SK-N-SH treated with all-trans-retinoic acid at 6 μM for 48 hours (cell line): ENCODE data around the gene AIRE.

Experiments
- ATAC-seq: fragments of 200-7000 bp; cut with Tn5 transposase; 3 replicates; pipeline ENCODE4 v1.9.1; 2020; ENCODE audit warnings: mild to moderate bottlenecking, moderate library complexity
- ARNTL ChIP-seq: fragments of 450-650 bp; formaldehyde crosslinking; IDR thresholded peaks from 2 replicates; pipeline ENCODE4 v1.5.0; 2020; ENCODE audit warnings: low read depth, mild to moderate bottlenecking, moderate library complexity, borderline replicate concordance
- BACH2 ChIP-seq: fragments of 250-450 bp; sonication (Bioruptor Pico); IDR thresholded peaks from 2 replicates; pipeline ENCODE4 v1.9.0; 2021; ENCODE audit warnings: mild to moderate bottlenecking, borderline replicate concordance
- CSDC2 ChIP-seq: fragments of 250-450 bp; sonication (Bioruptor Pico); IDR thresholded peaks from 2 replicates; pipeline ENCODE4 v1.5.0; 2020; ENCODE audit warnings: mild to moderate bottlenecking, moderate library complexity
- CSRNP3 ChIP-seq: fragments of 250-450 bp; sonication (Bioruptor Pico); IDR thresholded peaks from 2 replicates; pipeline ENCODE4 v1.5.1; 2021; ENCODE audit warnings: mild to moderate bottlenecking, moderate library complexity
- ESRRG ChIP-seq: fragments of 250-450 bp; sonication (Bioruptor Pico); IDR thresholded peaks from 2 replicates; pipeline ENCODE4 v1.6.1; 2021; ENCODE audit warnings: mild to moderate bottlenecking
- GLIS3 ChIP-seq: fragments of 250-450 bp; sonication (Bioruptor Pico); IDR thresholded peaks from 2 replicates; pipeline ENCODE4 v1.5.0; 2020; ENCODE audit warnings: mild to moderate bottlenecking, moderate library complexity
- ISL1 ChIP-seq: fragments of 250-450 bp; sonication (Bioruptor Pico); IDR thresholded peaks from 2 replicates; pipeline ENCODE4 v2.1.2; 2022; ENCODE audit warnings: mild to moderate bottlenecking, moderate library complexity
- PATZ1 ChIP-seq: fragments of 250-450 bp; sonication (Bioruptor Pico); IDR thresholded peaks from 2 replicates; pipeline ENCODE4 v1.8.0; 2020; ENCODE audit warnings: mild to moderate bottlenecking, moderate library complexity, borderline replicate concordance
- POU6F1 ChIP-seq: fragments of 250-450 bp; sonication (Bioruptor Pico); IDR thresholded peaks from 2 replicates; pipeline ENCODE4 v1.8.0; 2021; ENCODE audit warnings: low read depth, mild to moderate bottlenecking, moderate library complexity, borderline replicate concordance
- PPARA ChIP-seq: fragments of 250-450 bp; sonication (Bioruptor Pico); IDR thresholded peaks from 2 replicates; pipeline ENCODE4 v1.5.0; 2020; ENCODE audit warnings: mild to moderate bottlenecking, borderline replicate concordance
- RARB ChIP-seq: fragments of 250-450 bp; sonication (Bioruptor Pico); IDR thresholded peaks from 2 replicates; pipeline ENCODE4 v1.8.0; 2021; ENCODE audit warnings: mild to moderate bottlenecking, moderate library complexity
- SNAI2 ChIP-seq: fragments of 250-450 bp; sonication (Bioruptor Pico); IDR thresholded peaks from 2 replicates; pipeline ENCODE4 v1.5.0; 2020; ENCODE audit warnings: mild to moderate bottlenecking, moderate library complexity
- TCF4 ChIP-seq: fragments of 250-450 bp; sonication (Bioruptor Pico); IDR thresholded peaks from 2 replicates; pipeline ENCODE4 v1.8.0; 2021; ENCODE audit warnings: mild to moderate bottlenecking, moderate library complexity, borderline replicate concordance
- TOX ChIP-seq: fragments of 250-450 bp; sonication (Bioruptor Pico); IDR thresholded peaks from 2 replicates; pipeline ENCODE4 v1.8.0; 2021; ENCODE audit warnings: mild to moderate bottlenecking, moderate library complexity, borderline replicate concordance
- TSHZ2 ChIP-seq: fragments of 250-450 bp; sonication (Bioruptor Pico); IDR thresholded peaks from 2 replicates; pipeline ENCODE4 v1.5.0; 2020; ENCODE audit warnings: mild to moderate bottlenecking, moderate library complexity
- ZC3H10 ChIP-seq: fragments of 250-450 bp; sonication (Bioruptor Pico); IDR thresholded peaks from 2 replicates; pipeline ENCODE4 v1.5.1; 2021; ENCODE audit warnings: mild to moderate bottlenecking, moderate library complexity
- ZFP3 ChIP-seq: fragments of 250-450 bp; sonication (Bioruptor Pico); IDR thresholded peaks from 2 replicates; pipeline ENCODE4 v1.5.0; 2020; ENCODE audit warnings: mild to moderate bottlenecking, moderate library complexity
- ZFP30 ChIP-seq: fragments of 450-650 bp; formaldehyde crosslinking; IDR thresholded peaks from 2 replicates; pipeline ENCODE4 v1.5.0; 2022; ENCODE audit warnings: mild to moderate bottlenecking, moderate library complexity
- ZNF565 ChIP-seq: fragments of 450-650 bp; formaldehyde crosslinking; conservative IDR thresholded peaks from 2 replicates; pipeline ENCODE4 v1.5.0; 2020; ENCODE audit warnings: low read depth, mild to moderate bottlenecking, moderate library complexity
- ZNF70 ChIP-seq: fragments of 450-650 bp; formaldehyde crosslinking; IDR thresholded peaks from 2 replicates; pipeline ENCODE4 v1.5.0; 2020; ENCODE audit warnings: mild to moderate bottlenecking, moderate library complexity
- ZNF8 ChIP-seq: fragments of 450-650 bp; formaldehyde crosslinking; IDR thresholded peaks from 2 replicates; pipeline ENCODE4 v1.5.0; 2020; ENCODE audit warnings: mild to moderate bottlenecking, moderate library complexity

The AIRE gene

GRCh38 chr21:44306936-44307704 lies 21.4 kb downstream of the AIRE start:
- ATAC-seq, result no peak

GRCh38 chr21:44310628-44311507 lies 25.2 kb downstream of the AIRE start:
- TF ChIP-seq ZFP30, result no peak
- no peak for TF ChIP-seq POU6F1
- no peak for TF ChIP-seq ARNTL (CRISPR knock-in tag)
- TF ChIP-seq GLIS3 (CRISPR knock-in tag), result no peak
- TF ChIP-seq TSHZ2 (CRISPR knock-in tag), result no peak
- no peak for TF ChIP-seq ZFP3 (CRISPR knock-in tag)
- TF ChIP-seq ZNF565 (CRISPR knock-in tag), result no peak
- no peak for TF ChIP-seq TOX (CRISPR knock-in tag)
- TF ChIP-seq PPARA (CRISPR knock-in tag), result no peak
- no peak for TF ChIP-seq RARB (CRISPR knock-in tag)
- no peak for TF ChIP-seq CSDC2 (CRISPR knock-in tag)
- TF ChIP-seq ISL1, result no peak
- TF ChIP-seq BACH2 (CRISPR knock-in tag), result no peak
- no peak for TF ChIP-seq SNAI2
- TF ChIP-seq ZC3H10 (CRISPR knock-in tag), result no peak
- TF ChIP-seq ZNF8, result no peak
- no peak for TF ChIP-seq ZNF70 (CRISPR knock-in tag)
- TF ChIP-seq ESRRG (CRISPR knock-in tag), result no peak
- TF ChIP-seq CSRNP3 (CRISPR knock-in tag), result no peak
- TF ChIP-seq TCF4, result no peak
- ATAC-seq, result no peak

More at GRCh38 chr21:44306936-44307704, 21.4 kb downstream of the AIRE start:
- TF ChIP-seq TCF4 (no peak), PATZ1 (CRISPR knock-in tag) (no peak), CSRNP3 (CRISPR knock-in tag) (no peak), GLIS3 (CRISPR knock-in tag) (no peak), TOX (CRISPR knock-in tag) (no peak), ZFP3 (CRISPR knock-in tag) (no peak)
